GM12891 (cell line): ENCODE measurements around the gene RAB6B.

Experiments used
- POLR2A ChIP-seq: IDR thresholded peaks from 2 replicates; pipeline ENCODE4 v1.6.1; 2011; ENCODE audit warnings: low read depth, low read length, control low read depth
- POLR2AphosphoS5 ChIP-seq: IDR thresholded peaks from 2 replicates; pipeline ENCODE4 v1.6.1; 2011; ENCODE audit warnings: low read depth, low read length, control low read depth
- POU2F2 ChIP-seq: IDR thresholded peaks from 2 replicates; pipeline ENCODE4 v1.6.1; 2011; ENCODE audit warnings: low read depth, mild to moderate bottlenecking, control low read depth, low read length, moderate library complexity

GRCh38 chr3:133783762-133784161, 111.9 kb downstream of the RAB6B start:
- no peak for TF ChIP-seq POLR2A
- TF ChIP-seq POLR2AphosphoS5 = no peak
- TF ChIP-seq POU2F2 = no peak
